MV-4-11 (cell line): ENCODE data around the gene NDST1.

Source experiments
- DNase-seq: peaks from one replicate; lab custom pipeline; 2025; lab: John Stamatoyannopoulos, UW

The NDST1 gene

DNA sequence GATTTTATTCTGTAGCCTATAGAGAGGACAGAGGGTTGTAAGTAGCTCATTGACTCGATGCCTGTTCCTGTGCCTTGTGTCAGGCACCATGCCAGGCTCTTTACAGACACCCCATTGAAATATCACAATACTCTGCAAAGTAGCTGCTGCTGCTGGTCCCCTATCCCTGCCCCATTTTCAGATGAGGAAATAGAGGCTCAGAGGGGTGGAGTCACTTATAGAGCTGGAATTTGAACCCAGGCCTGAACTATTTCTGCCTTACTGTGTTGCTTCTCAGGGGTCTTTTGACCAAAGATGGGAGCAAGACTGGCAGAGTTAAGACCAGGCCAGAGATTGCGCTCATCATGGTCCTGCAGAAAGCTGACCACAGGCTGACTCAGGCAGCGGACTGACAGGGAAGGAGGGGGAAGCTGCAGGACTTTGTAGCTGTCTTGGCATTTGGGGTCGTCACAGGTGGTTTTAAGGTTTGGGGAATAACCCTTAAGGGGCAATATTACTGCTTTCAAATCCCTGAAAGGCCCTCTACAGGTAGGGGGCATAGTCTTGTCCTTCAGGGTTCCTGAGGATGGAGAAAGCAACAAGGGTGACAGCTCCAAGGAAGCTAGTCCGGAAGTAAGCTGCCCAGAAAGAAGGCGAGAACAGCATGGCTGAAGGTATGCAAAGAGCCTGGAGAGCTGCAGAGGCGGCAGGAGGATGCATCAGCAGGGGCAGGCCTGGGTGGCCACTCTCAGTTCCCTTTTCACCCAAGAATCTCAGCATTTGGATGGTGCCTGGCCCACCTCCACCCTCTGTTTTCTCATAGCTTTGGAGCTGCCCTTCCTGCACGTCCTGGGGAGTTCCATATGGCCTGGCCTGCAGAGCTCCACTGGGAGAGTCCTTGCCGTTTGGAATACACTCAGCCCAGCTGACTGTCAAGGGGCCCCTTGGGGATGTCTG is 18.3 kb upstream of the NDST1 start:
- DNase-seq, result peak; percentile 71

GRCh38 chr5:150490296-150490669 is 17.6 kb upstream of the NDST1 start:
- no peak for DNase-seq

DNA sequence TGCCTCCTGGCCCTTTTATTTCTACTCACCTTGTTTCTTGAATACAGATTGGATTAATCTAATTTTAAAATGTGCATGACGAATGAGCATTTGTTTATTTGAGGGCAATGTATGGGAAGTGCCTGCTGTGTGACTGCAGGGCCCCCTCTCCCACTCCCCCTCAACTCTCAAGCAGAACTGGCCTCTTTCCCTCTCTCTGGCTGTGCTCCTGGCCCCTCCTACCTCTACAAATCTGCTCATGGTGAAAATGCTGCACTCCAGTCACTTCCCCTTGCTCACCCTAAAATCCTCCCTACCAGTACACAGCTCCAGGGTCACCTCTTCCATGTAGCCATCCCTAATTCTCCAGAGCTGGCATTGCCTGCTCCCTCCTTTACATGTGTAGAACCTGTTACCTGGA is 17.2 kb upstream of the NDST1 start:
- no peak for DNase-seq

DNA sequence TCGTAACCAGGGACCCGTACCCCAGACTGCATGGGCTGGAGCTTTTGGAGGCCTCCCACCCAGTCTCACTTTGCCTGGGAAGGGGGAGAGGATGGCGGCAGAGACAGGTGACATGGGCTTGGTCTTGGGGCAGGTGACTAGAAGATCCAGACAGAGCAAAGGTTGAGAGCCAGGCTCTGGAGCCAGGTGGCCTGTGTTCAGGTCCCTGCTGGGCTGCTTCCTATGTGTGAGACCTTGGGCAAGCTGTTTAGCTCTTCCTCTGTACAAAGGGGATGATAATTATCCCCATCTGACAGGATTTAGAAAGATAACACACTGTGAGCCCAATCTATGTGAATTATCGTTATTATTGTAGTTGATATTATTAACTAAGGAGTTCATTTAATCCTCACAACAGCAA is 16.1 kb upstream of the NDST1 start:
- no peak for DNase-seq

GRCh38 chr5:150492621-150493020 is 15.3 kb upstream of the NDST1 start:
- DNase-seq, result no peak

DNA sequence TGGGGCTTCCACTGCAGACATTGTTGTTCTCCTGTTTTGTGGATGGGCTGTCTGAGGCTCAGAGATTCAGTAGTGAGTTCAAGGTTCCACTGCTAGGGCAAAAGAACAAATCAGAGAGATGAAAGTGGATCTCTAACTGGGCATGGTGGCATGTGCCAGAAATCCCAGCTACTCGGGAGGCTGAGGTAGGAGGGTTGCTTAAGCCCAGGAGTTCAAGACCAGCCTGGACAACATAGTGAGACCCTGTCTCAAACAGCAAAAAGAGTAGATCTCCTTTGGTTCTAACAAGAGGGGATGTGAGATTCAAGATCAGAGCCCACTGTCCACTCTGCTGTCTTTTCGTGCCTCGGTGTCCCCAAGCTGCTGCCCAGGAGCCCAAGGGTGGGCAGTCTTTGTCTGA is 11.8 kb upstream of the NDST1 start:
- no peak for DNase-seq

- no peak for DNase-seq
Measured at GRCh38 chr5:150496534-150496933, 11.4 kb upstream of the NDST1 start.

- no peak for DNase-seq
Measured at GRCh38 chr5:150497274-150497988, 10.5 kb upstream of the NDST1 start.

GRCh38 chr5:150497989-150498317 is 10.0 kb upstream of the NDST1 start:
- DNase-seq, result no peak

GRCh38 chr5:150498501-150498900 is 9.4 kb upstream of the NDST1 start:
- DNase-seq, result no peak

DNA sequence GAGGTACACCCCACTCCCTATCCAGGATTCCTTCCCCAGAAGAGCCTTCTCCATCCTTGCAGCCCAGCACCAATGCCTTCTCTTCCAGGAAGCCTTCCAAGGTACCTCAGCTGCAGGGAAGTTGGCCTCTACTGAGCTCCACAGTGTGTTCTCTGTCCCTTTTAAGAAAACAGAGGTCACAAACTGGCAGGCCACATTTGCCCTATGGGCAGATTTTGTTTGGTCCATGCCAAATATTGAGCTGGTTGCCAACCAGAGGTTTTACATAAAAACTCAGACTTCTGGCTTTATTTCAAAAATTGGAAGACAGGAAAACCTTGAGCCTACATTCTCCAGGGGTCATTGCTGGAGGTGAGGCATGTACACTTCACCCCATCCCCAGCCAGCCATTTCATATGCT is 9.0 kb upstream of the NDST1 start:
- DNase-seq, result no peak

GRCh38 chr5:150499437-150499956 is 8.4 kb upstream of the NDST1 start:
- DNase-seq, result no peak

DNA sequence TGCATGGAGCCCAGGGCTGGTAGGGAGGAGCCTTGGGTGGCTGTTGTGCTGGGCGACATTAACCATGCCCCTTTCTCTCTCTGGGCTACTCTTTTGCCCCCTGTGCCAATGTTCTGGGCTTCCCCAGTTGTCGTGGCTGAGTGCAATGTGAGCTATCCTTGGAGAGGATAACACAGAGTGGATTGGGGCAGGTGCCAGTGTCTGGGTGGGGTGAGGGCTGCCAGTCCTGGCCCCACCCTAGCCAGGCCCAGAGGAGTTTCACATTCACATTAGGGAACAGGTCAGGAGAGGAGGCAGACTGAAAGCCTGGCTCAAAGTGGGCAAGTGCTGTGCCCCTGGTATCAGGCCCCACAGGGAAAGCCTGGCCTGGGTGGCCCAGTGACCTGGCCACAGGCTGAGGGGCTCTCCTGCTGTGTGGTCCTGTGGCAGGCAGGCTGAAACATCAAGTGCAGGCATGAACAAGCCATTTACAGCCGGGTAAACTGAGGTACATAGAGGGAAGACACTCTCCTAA is 7.5 kb upstream of the NDST1 start:
- DNase-seq, result no peak

DNA sequence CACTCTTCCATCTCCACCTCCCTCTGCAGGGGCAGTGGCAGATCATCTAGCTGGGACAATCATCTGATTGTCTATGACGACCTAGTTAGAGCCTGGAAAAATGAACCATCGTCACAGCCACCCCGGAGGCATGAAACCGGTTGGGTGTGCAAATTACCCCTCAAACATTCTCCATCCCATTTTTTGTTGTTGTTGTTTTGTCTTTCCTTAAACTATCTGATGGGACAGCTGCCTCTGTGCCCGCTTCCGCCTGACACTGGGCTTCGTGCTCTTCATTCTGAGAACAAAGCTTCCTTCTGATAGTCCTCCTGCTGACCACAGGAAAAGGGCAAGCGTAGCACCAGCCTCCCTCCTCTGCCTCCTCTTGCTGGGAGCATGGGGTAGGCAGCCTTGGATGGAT is 7.0 kb upstream of the NDST1 start:
- no peak for DNase-seq

DNA sequence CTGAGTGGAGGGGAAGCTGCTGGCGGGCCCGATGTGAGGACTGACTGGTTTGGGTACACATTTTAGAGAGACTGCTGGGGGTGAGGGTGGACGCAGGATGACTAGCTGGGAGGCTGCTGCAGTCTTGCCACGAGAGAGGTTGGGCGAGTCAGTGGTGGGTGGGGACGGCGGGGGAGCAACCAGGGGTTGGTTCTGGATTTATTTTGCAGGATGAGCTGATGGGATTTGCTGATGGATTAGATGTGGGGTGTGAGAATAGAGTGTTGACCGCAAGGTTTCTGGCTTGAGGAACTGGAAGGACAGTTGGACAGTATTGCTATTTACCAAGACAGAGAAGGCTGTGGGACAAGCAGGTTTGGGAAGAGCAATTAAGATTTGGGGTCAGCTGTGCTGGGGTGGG is 5.8 kb upstream of the NDST1 start:
- peak; percentile 46 for DNase-seq

GRCh38 chr5:150502847-150503246 is 5.1 kb upstream of the NDST1 start:
- no peak for DNase-seq

GRCh38 chr5:150503386-150503785 is 4.5 kb upstream of the NDST1 start:
- no peak for DNase-seq

- no peak for DNase-seq
Measured at GRCh38 chr5:150503977-150504620, 3.8 kb upstream of the NDST1 start.

GRCh38 chr5:150505041-150505511 is 2.9 kb upstream of the NDST1 start:
- no peak for DNase-seq

- DNase-seq, result no peak
Measured at GRCh38 chr5:150505816-150506215, 2.1 kb upstream of the NDST1 start.

DNA sequence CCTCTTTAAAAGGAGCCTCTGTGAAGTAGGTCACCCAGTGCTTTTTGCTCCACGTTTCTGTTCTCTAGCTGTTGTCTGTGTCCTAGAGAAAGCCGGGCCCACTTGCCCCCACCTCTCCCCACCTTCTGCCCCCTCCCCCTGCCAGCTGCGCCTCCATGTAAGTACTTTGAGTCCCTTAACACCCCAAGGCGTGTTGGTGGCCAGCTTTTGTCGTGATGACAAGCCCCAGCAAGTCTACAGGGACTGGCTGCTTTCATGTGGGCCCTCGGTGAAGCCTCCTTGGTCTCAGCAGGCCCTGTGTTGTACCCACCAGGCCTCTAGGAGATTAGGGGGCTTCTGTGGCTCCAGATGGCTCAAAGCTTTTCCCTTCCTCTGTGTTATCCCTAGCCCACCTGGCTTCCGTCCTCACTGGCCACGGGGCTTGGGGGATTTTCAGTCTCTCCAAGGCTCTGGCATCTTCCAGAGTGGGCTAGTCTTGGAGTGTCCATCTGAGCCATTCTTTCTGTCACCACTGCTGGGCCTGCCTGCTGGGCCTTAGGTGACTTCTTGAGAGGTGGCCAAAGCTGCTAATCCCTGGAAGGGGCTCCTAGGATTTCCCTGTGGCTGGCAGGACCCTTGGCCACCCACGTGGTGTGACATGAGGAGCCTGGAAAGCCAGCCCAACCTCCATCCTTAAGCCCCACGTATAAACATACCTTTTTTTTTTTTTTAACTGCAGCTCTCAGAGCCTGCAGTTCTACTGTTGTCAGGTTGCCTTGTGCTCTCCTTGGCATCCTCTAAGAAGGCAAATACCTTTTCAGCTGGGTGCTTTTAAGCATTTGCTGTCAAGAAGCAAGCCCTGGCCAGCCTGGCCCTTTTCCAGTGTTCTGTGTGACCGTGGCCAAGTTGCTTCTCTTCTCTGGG is 1.1 kb upstream of the NDST1 start:
- no peak for DNase-seq
